Lung (tissue), 12 donors: Measurements from ENCODE around the gene MEAK7. TPM values are rescaled to one million over a fixed set of nuclear protein-coding genes. Genes with fewer than 3 reads are reported as not detected.
"Not testable (repeated sequence)": the region's sequence is repeated elsewhere in the genome, so short reads cannot be mapped to it uniquely, and the experiment has no call there.

Experiments
- ATAC-seq: fragments of 200-7000 bp; cut with Tn5 transposase; one replicate; pipeline ENCODE4 v1.9.1; 2020; ENCODE audit warnings: moderate number of reproducible peaks; ENCODE audit not compliant: insufficient read depth, low FRiP score
- DNase-seq, 3 donors: peaks; one replicate each; pipeline ENCODE4 v3.0.0-alpha.2; 2013 to 2017
- H3K27ac ChIP-seq, 2 donors: one replicate each; pipeline ENCODE4 v1.5.1; 2013; ENCODE audit warnings: mild to moderate bottlenecking in 2 of 2, moderate library complexity in 2 of 2, control low read depth in 1 of 2, inconsistent platforms in 1 of 2, low read depth in 1 of 2, low read length in 1 of 2
- H3K27me3 ChIP-seq, 3 donors: one replicate each; pipeline ENCODE4 v1.5.1; 2013; ENCODE audit warnings: low read length in 2 of 3; ENCODE audit not compliant: control insufficient read depth in 3 of 3, insufficient read depth in 3 of 3
- H3K36me3 ChIP-seq, 4 donors: one replicate each; pipeline ENCODE4 v1.5.1; 2013; ENCODE audit warnings: low read length in 4 of 4, mild to moderate bottlenecking in 1 of 4, moderate library complexity in 1 of 4; ENCODE audit not compliant: control insufficient read depth in 4 of 4, insufficient read depth in 4 of 4
- H3K4me1 ChIP-seq, 5 donors: one replicate each; pipeline ENCODE4 v1.5.1; 2013; ENCODE audit warnings: low read length in 5 of 5, mild to moderate bottlenecking in 2 of 5, moderate library complexity in 1 of 5; ENCODE audit not compliant: control insufficient read depth in 5 of 5, insufficient read depth in 5 of 5
- H3K4me3 ChIP-seq: one replicate; pipeline ENCODE4 v1.5.1; 2013; ENCODE audit warnings: mild to moderate bottlenecking, control low read depth, moderate library complexity
- H3K9ac ChIP-seq, 2 donors: one replicate each; pipeline ENCODE4 v1.5.1; 2013; ENCODE audit warnings: low read length in 2 of 2, control low read depth in 1 of 2; ENCODE audit not compliant: insufficient read depth in 1 of 2
- H3K9me3 ChIP-seq, 4 donors: one replicate each; pipeline ENCODE4 v1.5.1; 2013; ENCODE audit warnings: low read length in 3 of 4, mild to moderate bottlenecking in 1 of 4, moderate library complexity in 1 of 4; ENCODE audit not compliant: control insufficient read depth in 4 of 4, insufficient read depth in 3 of 4
- CTCF ChIP-seq: IDR thresholded peaks from 2 replicates; pipeline ENCODE4 v1.5.1; 2012; ENCODE audit warnings: mild to moderate bottlenecking; ENCODE audit errors: control extremely low read depth, extremely low read depth
- WGBS, 2 donors: extraction: QIAGEN DNeasy Blood & Tissue Kit; methylation state at CpG; one replicate each; pipeline ENCODE4 v1.1.7; 2013; 5-methylcytosine and 5-hydroxymethylcytosine counted together
- polyA plus RNA-seq, 2 donors: library from polyadenylated mRNA; stranded (reverse); fragments of 200-250 nt; gene quantifications; one replicate each; pipeline ENCODE4 v1.2.1, GENCODE V29; 2013
- total RNA-seq, 2 donors: library from RNA; depleted of rRNA in 1 of 2; stranded (reverse); fragments of >200 nt in 1 of 2; gene quantifications; one replicate each; pipeline ENCODE4 v1.2.1, GENCODE V29; 2014 to 2021
- donor health status: control.
- donor health status: control.
- donor health status: Bipolar disorder and iron deficiency.
- donor health status: healthy.
- donor health status: DM: yes; HTN: yes; CAD: no.

The MEAK7 gene
- total and polyA plus RNA-seq, 4 donors = 4.8 to 16.9 (median 11.2) TPM

- Histone ChIP-seq H3K27me3 (no peaks in the 10 kb centered on the region), H3K4me1 (peaks cover 7 to 32% (median 15%) of the 10 kb centered on the region in 5 donors), H3K36me3 (no peaks in the 10 kb centered on the region), H3K4me3 (no peak overlapping the region), H3K9me3 (peaks cover 0 to 6% (median 2%) of the 10 kb centered on the region in 4 donors), H3K27ac (peak overlapping the region in 1 of 2 donors; percentile 6), H3K9ac (no peak overlapping the region)
- ATAC-seq (no peak), DNase-seq (no peak)
- 67 to 84% methylated on average over 6 of the region's 6 CpGs for WGBS, 2 donors
- no peak for TF ChIP-seq CTCF
Observed at GRCh38 chr16:84528322-84528721, 23.9 kb upstream of the MEAK7 start.

GRCh38 chr16:84527532-84528269 is 23.2 kb upstream of the MEAK7 start:
- Histone ChIP-seq H3K36me3 (no peaks in the 10 kb centered on the region), H3K4me1 (peaks cover 4 to 26% (median 12%) of the 10 kb centered on the region in 5 donors), H3K4me3 (no peak overlapping the region), H3K9ac (no peak overlapping the region), H3K9me3 (peaks cover 0 to 6% (median 2%) of the 10 kb centered on the region in 4 donors), H3K27me3 (no peaks in the 10 kb centered on the region), H3K27ac (peak overlapping the region in 1 of 2 donors; percentile 44)
- DNase-seq = peak in 2 of 3 donors; percentile 47 to 55
- no peak for ATAC-seq
- WGBS, 2 donors = 57 to 67% methylated on average over 11 of the region's 11 CpGs
- TF ChIP-seq CTCF = no peak

- DNase-seq (peak; percentile 52 to 79 (median 65)), ATAC-seq (no peak)
- peak overlapping the region in 1 of 2 donors; percentile 44 for H3K27ac ChIP-seq
- peaks cover 3 to 19% (median 12%) of the 10 kb centered on the region in 5 donors for H3K4me1 ChIP-seq
- H3K36me3 ChIP-seq = no peaks in the 10 kb centered on the region
- 41 to 49% methylated on average over 29 of the region's 29 CpGs for WGBS, 2 donors
- H3K4me3 ChIP-seq = no peak overlapping the region
- H3K27me3 ChIP-seq = no peaks in the 10 kb centered on the region
- H3K9me3 ChIP-seq = peaks cover 0 to 6% (median 2%) of the 10 kb centered on the region in 4 donors
- TF ChIP-seq CTCF = no peak
- H3K9ac ChIP-seq = no peak overlapping the region
Observed at GRCh38 chr16:84526794-84527531, 22.5 kb upstream of the MEAK7 start.

GRCh38 chr16:84524941-84525581 is 20.6 kb upstream of the MEAK7 start:
- H3K4me3 ChIP-seq, H3K9me3 ChIP-seq, H3K36me3 ChIP-seq, H3K27ac ChIP-seq, DNase-seq, ATAC-seq, H3K27me3 ChIP-seq, H3K9ac ChIP-seq: not testable (repeated sequence)
- peaks cover 0 to 14% (median 6%) of the 10 kb centered on the region in 5 donors for H3K4me1 ChIP-seq
- 83 to 91% methylated on average over 18 to 19 of the region's 21 CpGs for WGBS, 2 donors
